ENCODE data around the gene MEST. TPM values are rescaled to one million over a fixed set of nuclear protein-coding genes. Genes with fewer than 3 reads are reported as not detected.

The MEST gene
- total RNA-seq, 1 experiment from 2014 or later: 112 TPM

GRCh38 chr7:130479716-130480400 lies 12.0 kb upstream of the MEST start:
- H3K4me3 Mint-ChIP-seq: no peak overlapping the region
- H4K91ac ChIP-seq (ENCODE audit: insufficient read length, low read depth, low read length): no peak overlapping the region
- H4K5ac ChIP-seq (ENCODE audit: insufficient read length, low read depth, low read length): no peak overlapping the region
- TF ChIP-seq CTCF (conservative IDR thresholded peaks at IDR 0.05): no peak
- no peak overlapping the region for H2AK5ac ChIP-seq (ENCODE audit: insufficient read length, low read length)
- H2BK20ac ChIP-seq (ENCODE audit: low read depth, low read length, poor library complexity, severe bottlenecking): no peak overlapping the region
- peaks cover 15% of the 10 kb centered on the region for H3K27me3 Mint-ChIP-seq (ENCODE audit: low read depth)
- H3T11ph ChIP-seq (ENCODE audit: low read length): no peak overlapping the region
- no peak overlapping the region for H2AFZ ChIP-seq (ENCODE audit: low read length)
- H3K36me3 Mint-ChIP-seq (ENCODE audit: insufficient read depth in 1 of 3, low read depth in 3 of 3): peaks cover 0 to 2% (median 0%) of the 10 kb centered on the region in 3 experiments; a peak in 1 of 7 replicates
- H2BK15ac ChIP-seq (ENCODE audit: low read depth, low read length): no peak overlapping the region
- no peaks in the 10 kb centered on the region for H3K27me3 ChIP-seq (ENCODE audit: insufficient read depth, low read length)
- H3K9ac ChIP-seq (ENCODE audit: extremely low read depth, insufficient read length, low read length): no peak overlapping the region
- no peaks in the 10 kb centered on the region for H3K79me1 ChIP-seq (ENCODE audit: insufficient read depth, low read depth, low read length, poor library complexity, severe bottlenecking)
- no peak overlapping the region for H3K18ac ChIP-seq (ENCODE audit: insufficient read length, low read depth, low read length)
- no peaks in the 10 kb centered on the region for H3K9me3 ChIP-seq (ENCODE audit: control insufficient read depth, low read depth, low read length)
- H3K14ac ChIP-seq (ENCODE audit: insufficient read depth, low read length): no peak overlapping the region
- no peak overlapping the region for H4K8ac ChIP-seq (replicated peaks; ENCODE audit: insufficient read length, low read depth, low read length)
- H2BK120ac ChIP-seq (ENCODE audit: low read depth, low read length, poor library complexity, severe bottlenecking): no peak overlapping the region
- H3K27ac Mint-ChIP-seq: no peak overlapping the region
- H3K4me2 ChIP-seq (ENCODE audit: insufficient read depth, insufficient read length, low read length): no peak overlapping the region
- no peak overlapping the region for H3K4ac ChIP-seq (ENCODE audit: low read depth, low read length)
- H3K56ac ChIP-seq (ENCODE audit: insufficient read length, low read depth, low read length): no peak overlapping the region
- no peaks in the 10 kb centered on the region for H4K20me1 ChIP-seq (ENCODE audit: control insufficient read depth, insufficient read depth, insufficient read length)
- H2BK12ac ChIP-seq (ENCODE audit: insufficient read length, low read depth, low read length): no peak overlapping the region
- peaks cover 9 to 17% of the 10 kb centered on the region in 2 experiments for H3K4me1 Mint-ChIP-seq
- H2BK5ac ChIP-seq (ENCODE audit: insufficient read length, low read length): no peak overlapping the region
- no peak overlapping the region for H3K27ac ChIP-seq (ENCODE audit: insufficient read length, low read depth, low read length)
- WGBS (ENCODE audit: extremely low coverage, insufficient read length, low lambda C conversion rate): no CpG with 5 or more reads among the region's 1 CpG
- H3K23me2 ChIP-seq (ENCODE audit: insufficient read length, low read depth, low read length, poor library complexity, severe bottlenecking): no peaks in the 10 kb centered on the region
- H3K9me3 Mint-ChIP-seq: peaks cover 2 to 5% of the 10 kb centered on the region in 2 experiments; a peak in 3 of 5 replicates
- no peaks in the 10 kb centered on the region for H3K4me1 ChIP-seq (ENCODE audit: insufficient read depth, low read length)
- no peak for DNase-seq
- no peaks in the 10 kb centered on the region for H3K79me2 ChIP-seq (ENCODE audit: insufficient read depth, low read length)
- no peak overlapping the region for H3K23ac ChIP-seq (ENCODE audit: insufficient read length, low read depth, low read length)
